Activated CD8-positive, alpha-beta memory T cell treated with anti-CD3 and anti-CD28 coated beads for 24 hours (primary cell): Measurements from ENCODE around the gene FCHO2.
"Not testable (repeated sequence)": the region's sequence is repeated elsewhere in the genome, so short reads cannot be mapped to it uniquely, and the experiment has no call there.

Experiments used
- DNase-seq: peaks from one replicate; pipeline ENCODE4 v3.0.0-alpha.2; 2020

FCHO2 gene

GRCh38 chr5:72957337-72957736 is 1.5 kb downstream of the FCHO2 start:
- no peak for DNase-seq

DNA sequence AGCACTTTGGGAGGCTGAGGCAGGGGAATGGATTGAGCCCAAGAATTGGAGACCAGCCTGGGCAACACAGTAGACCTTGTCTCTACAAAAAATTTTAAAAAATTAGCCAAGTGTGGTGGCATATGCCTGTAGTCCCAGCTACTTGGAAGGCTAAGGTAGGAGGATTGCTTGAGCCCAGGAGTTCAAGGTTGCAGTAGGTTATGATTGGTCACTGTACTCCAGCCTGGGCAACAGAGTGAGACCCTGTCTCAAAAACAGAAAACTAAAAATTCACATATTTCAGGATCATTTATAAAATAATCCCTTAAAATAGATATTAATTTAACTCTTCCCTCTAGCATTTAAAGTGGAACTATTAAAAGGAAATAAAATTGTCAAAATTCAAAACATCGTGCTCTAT is 3.4 kb downstream of the FCHO2 start:
- DNase-seq = no peak

- not testable (repeated sequence) for DNase-seq
Measured at GRCh38 chr5:72974481-72974880, 18.6 kb downstream of the FCHO2 start.

GRCh38 chr5:72976810-72977209 is 21.0 kb downstream of the FCHO2 start:
- DNase-seq = not testable (repeated sequence)

DNA sequence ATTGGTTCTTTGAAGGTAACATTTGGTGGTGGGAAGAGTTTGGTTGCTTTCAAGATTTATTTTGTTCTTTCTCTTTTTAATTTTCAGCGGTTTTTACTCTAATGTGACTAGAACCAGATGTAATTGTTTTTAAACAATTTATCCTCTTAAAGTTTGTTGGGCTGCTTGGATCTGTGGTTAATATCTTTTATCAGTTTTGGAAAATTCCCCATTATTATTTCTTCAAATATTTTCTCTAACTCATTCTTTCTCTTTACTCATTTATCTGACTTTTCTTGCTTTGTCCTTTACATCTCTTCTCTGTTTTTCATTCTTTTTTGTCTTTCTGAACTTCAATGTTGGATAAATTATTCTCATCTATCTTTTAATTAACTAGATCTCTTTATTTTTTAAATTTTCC is 29.9 kb downstream of the FCHO2 start:
- DNase-seq = no peak

DNA sequence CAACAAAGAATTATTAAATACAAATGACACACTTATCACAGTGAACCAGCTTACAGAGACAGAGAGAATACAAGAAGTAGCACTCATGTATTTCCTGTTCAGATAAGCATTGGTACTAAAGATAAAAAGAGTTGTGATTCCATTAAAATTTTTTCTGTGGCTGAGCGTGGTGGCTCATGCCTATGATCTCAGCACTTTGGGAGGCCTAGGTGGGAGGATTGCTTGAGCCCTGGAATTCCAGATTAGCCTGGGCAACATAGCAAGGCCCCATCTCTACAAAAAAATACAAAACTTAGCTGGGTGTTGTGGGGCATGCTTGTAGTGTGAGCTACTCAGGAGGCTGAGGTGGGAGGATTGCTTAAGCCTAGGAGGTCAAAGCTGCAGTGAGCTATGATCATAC is 32.9 kb downstream of the FCHO2 start:
- no peak for DNase-seq

DNA sequence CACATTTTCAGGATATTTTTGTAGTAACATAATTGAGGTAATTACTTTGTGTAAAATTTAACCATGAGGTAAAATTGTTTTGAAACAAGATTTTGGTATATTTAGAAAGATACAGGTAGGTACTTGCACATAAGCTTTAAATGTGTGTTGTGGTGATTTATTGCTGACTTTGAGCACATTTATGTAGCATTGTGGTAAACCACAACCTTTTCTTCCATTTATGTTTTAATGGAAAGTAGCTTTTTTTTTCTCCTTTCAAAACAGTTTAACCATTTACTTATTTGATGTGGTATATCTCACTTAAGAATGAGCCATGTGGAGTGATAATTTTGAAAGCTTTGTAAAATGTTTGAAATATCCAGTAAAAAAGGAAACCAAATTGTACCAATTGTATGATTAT is 35.6 kb downstream of the FCHO2 start:
- no peak for DNase-seq

DNA sequence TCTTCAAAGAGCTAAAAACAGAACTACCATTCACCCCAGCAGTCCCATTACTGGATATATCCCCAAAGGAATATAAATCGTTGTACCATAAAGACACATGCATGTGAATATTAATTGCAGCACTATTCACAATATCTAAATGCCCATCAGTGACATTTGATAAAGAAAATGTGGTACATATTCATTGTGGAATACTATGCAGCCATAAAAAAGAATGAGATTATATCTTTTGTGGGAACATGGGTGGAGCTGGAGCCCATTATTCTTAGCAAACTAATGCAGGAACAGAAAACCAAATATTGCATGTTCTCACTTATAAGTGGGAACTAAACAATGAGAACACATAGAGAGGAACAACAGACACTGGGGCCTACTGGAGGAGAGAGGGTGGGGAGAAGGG is 38.7 kb downstream of the FCHO2 start:
- no peak for DNase-seq

GRCh38 chr5:72996632-72997031 is 40.8 kb downstream of the FCHO2 start:
- DNase-seq = no peak

- no peak for DNase-seq
Measured at GRCh38 chr5:72999916-73000315, 44.1 kb downstream of the FCHO2 start.

- DNase-seq = no peak
Measured at GRCh38 chr5:73005886-73006285, 50.0 kb downstream of the FCHO2 start.

GRCh38 chr5:73007051-73007450 is 51.2 kb downstream of the FCHO2 start:
- DNase-seq = no peak

- no peak for DNase-seq
Measured at GRCh38 chr5:73008831-73009230, 53.0 kb downstream of the FCHO2 start.

GRCh38 chr5:73011612-73012011 is 55.8 kb downstream of the FCHO2 start:
- not testable (repeated sequence) for DNase-seq

GRCh38 chr5:73018892-73019291 is 63.1 kb downstream of the FCHO2 start:
- no peak for DNase-seq

GRCh38 chr5:73019766-73020165 is 63.9 kb downstream of the FCHO2 start:
- no peak for DNase-seq

GRCh38 chr5:73022471-73023169 is 66.8 kb downstream of the FCHO2 start:
- no peak for DNase-seq

- DNase-seq = not testable (repeated sequence)
Measured at GRCh38 chr5:73024946-73025544, 69.2 kb downstream of the FCHO2 start.

GRCh38 chr5:73027361-73027760 is 71.5 kb downstream of the FCHO2 start:
- no peak for DNase-seq

DNA sequence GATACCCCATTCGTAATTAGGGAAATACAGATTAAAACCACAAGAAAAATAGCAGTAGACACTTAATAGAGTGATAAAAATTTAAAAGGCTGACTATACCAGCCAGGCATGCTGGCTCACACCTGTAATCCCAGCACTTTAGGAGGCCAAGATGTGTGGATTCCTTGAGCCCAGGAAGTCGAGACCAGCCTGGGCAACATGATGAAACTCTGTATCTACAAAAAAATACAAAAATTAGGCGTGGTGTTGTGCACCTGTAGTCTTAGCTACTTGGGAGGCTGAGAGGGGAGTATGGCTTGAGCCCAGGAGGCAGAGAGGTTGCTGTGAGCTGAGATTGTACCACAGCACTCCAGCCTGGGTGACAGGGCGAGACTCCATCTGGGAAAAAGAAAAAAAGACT is 72.0 kb downstream of the FCHO2 start:
- no peak for DNase-seq

DNA sequence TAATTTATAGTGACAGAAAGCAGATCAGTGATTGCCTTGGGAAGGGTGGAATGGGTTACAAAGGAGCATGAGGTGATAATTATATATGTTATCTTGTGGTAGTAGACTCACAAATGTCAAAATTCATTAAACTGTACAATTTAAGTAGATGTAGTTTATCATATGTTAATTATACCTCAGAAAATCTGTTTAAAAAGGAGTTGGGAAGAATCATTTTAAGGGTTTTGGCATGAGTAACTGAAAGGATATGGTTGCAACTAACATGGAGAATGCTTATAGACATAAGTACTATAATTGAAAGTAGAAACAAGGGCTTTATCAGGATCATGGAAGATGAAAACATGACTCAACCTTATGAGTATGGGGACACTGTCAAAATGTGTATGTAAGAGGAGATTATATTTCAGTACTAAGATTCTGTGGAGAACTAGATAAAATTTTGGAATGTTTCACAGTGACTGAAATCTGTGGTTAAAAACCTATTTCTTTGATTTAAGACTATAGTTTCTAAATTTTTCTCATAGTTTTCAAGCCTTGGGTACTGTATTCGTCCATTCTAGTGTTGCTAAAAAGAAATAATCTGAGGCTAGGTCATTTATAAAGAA is 73.3 kb downstream of the FCHO2 start:
- no peak for DNase-seq

- DNase-seq = no peak
Measured at GRCh38 chr5:73030531-73030930, 74.7 kb downstream of the FCHO2 start.

DNA sequence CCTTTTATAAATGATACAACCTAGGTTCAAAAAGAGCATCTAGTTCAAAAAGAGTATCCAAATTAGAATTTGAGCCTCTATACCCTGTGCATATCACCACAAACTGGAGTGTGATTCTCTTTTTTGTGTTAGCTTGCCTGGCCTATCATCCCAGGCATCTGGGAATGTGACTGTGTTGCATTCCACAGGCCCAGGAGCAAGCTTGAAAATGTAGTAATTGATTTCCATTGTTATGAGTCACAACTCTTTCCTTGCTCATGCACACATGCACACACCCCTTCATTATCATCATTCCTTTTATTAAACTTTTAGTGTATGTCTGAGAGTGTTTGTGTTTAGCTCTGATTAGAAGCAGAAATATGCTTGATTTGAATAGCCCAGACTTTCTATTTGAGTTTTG is 75.2 kb downstream of the FCHO2 start:
- no peak for DNase-seq

DNA sequence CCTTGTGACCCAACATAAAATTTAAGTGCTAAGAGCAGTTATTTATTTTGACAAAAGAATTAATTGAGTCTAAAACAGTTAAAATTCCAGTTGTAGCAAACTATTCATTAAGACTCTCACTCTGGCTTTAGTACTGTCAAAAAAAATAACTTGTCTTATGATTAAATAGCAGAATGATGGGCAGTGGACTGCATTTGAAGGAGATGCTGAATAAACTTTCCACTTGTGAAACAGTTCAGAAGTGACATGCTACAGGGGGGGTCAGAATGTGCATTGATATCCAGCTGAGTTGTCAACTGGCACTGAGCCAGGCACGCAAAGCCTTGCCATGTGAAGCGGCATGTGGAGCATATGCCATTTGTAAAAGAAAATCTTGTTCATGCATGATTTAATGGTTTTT is 76.0 kb downstream of the FCHO2 start:
- no peak for DNase-seq

DNA sequence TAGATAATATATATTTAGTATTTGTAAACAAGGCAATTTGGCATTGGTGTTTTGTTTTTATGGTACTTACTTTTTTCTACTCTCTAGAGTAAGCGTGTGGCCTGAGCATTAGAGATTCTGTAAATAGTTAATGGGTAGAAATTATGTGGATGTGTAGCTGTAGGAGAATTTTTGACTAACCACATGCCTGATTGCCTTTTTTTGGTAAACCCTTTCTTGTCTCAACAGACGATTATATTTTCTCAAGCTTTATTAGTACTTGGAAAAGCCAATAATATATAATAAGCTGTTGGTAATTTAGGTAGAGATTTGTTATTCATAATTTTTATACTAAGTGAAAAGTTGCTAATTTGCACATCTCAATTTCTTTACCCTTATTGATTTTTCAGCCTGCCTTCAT is 76.8 kb downstream of the FCHO2 start:
- no peak for DNase-seq
